HL-60 (cell line): Measurements from ENCODE around the gene ERBB4.

Experiments used
- DNase-seq, 2 experiments: peaks; one replicate each; pipeline ENCODE4 v3.0.0-alpha.2; 2010 to 2020; ENCODE audit warnings: low read depth in 1 of 2, low spot score in 1 of 2
- H3K27ac ChIP-seq: fragments of 250-450 bp; sonication (Bioruptor Pico); replicated peaks from 2 replicates; pipeline ENCODE4 v1.5.1; 2020; ENCODE audit warnings: mild to moderate bottlenecking, moderate library complexity
- H3K27me3 ChIP-seq: fragments of 250-450 bp; sonication (Bioruptor Pico); 2 replicates; pipeline ENCODE4 v1.5.1; 2021; ENCODE audit warnings: mild to moderate bottlenecking, moderate library complexity; ENCODE audit not compliant: insufficient read depth, poor library complexity, severe bottlenecking
- H3K4me3 ChIP-seq: replicated peaks from 2 replicates; pipeline ENCODE4 v1.5.1; 2011; ENCODE audit warnings: mild to moderate bottlenecking, control low read depth, low read length; ENCODE audit not compliant: insufficient read depth
- GABPA ChIP-seq: IDR thresholded peaks from 2 replicates; pipeline ENCODE4 v1.6.1; 2012; ENCODE audit warnings: low read depth
- POLR2AphosphoS5 ChIP-seq: IDR thresholded peaks from 2 replicates; pipeline ENCODE4 v1.6.1; 2012; ENCODE audit warnings: low read depth
- SPI1 ChIP-seq: IDR thresholded peaks from 2 replicates; pipeline ENCODE4 v1.6.1; 2012; ENCODE audit warnings: low read depth, mild to moderate bottlenecking, borderline replicate concordance
- TF ChIP-seq, protein P1 (sequence below): IDR thresholded peaks from 2 replicates; pipeline ENCODE4 v1.6.1; 2012; ENCODE audit warnings: low read depth; ENCODE audit not compliant: insufficient replicate concordance
- TF ChIP-seq, protein P2 (sequence below): IDR thresholded peaks from one replicate; pipeline ENCODE4 v1.5.1; 2011; ENCODE audit warnings: low read length, control low read depth, inconsistent platforms; ENCODE audit not compliant: insufficient read depth

The ERBB4 gene

DNA sequence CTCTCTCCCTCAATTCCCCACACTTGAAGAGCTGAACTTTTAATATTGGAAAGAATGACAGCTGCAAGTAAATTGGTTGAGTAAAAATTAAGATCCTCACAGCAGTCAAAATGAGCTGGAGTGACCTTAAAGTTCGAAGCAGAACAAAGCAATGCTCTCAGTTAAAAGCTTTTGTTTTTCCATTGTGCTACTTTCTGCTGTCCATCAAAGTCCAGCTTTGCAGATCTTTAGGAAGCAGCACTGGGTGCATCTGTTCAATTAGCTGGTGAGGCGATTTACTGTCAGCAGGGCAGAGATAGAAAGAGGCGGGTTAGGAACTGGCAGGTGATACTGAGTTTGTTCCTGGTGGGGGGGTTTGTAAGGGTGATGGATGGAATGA, 1147.4 kb downstream of the ERBB4 start:
- H3K4me3 ChIP-seq, result no peak overlapping the region
- TF ChIP-seq, protein P1, sequence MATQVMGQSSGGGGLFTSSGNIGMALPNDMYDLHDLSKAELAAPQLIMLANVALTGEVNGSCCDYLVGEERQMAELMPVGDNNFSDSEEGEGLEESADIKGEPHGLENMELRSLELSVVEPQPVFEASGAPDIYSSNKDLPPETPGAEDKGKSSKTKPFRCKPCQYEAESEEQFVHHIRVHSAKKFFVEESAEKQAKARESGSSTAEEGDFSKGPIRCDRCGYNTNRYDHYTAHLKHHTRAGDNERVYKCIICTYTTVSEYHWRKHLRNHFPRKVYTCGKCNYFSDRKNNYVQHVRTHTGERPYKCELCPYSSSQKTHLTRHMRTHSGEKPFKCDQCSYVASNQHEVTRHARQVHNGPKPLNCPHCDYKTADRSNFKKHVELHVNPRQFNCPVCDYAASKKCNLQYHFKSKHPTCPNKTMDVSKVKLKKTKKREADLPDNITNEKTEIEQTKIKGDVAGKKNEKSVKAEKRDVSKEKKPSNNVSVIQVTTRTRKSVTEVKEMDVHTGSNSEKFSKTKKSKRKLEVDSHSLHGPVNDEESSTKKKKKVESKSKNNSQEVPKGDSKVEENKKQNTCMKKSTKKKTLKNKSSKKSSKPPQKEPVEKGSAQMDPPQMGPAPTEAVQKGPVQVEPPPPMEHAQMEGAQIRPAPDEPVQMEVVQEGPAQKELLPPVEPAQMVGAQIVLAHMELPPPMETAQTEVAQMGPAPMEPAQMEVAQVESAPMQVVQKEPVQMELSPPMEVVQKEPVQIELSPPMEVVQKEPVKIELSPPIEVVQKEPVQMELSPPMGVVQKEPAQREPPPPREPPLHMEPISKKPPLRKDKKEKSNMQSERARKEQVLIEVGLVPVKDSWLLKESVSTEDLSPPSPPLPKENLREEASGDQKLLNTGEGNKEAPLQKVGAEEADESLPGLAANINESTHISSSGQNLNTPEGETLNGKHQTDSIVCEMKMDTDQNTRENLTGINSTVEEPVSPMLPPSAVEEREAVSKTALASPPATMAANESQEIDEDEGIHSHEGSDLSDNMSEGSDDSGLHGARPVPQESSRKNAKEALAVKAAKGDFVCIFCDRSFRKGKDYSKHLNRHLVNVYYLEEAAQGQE, result no peak
- TF ChIP-seq, protein P2, sequence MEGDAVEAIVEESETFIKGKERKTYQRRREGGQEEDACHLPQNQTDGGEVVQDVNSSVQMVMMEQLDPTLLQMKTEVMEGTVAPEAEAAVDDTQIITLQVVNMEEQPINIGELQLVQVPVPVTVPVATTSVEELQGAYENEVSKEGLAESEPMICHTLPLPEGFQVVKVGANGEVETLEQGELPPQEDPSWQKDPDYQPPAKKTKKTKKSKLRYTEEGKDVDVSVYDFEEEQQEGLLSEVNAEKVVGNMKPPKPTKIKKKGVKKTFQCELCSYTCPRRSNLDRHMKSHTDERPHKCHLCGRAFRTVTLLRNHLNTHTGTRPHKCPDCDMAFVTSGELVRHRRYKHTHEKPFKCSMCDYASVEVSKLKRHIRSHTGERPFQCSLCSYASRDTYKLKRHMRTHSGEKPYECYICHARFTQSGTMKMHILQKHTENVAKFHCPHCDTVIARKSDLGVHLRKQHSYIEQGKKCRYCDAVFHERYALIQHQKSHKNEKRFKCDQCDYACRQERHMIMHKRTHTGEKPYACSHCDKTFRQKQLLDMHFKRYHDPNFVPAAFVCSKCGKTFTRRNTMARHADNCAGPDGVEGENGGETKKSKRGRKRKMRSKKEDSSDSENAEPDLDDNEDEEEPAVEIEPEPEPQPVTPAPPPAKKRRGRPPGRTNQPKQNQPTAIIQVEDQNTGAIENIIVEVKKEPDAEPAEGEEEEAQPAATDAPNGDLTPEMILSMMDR, result no peak
- TF ChIP-seq GABPA (no peak), POLR2AphosphoS5 (no peak), SPI1 (no peak)
- no peaks in the 10 kb centered on the region for H3K27me3 ChIP-seq
- H3K27ac ChIP-seq, result no peak overlapping the region
- DNase-seq, result no peak

DNA sequence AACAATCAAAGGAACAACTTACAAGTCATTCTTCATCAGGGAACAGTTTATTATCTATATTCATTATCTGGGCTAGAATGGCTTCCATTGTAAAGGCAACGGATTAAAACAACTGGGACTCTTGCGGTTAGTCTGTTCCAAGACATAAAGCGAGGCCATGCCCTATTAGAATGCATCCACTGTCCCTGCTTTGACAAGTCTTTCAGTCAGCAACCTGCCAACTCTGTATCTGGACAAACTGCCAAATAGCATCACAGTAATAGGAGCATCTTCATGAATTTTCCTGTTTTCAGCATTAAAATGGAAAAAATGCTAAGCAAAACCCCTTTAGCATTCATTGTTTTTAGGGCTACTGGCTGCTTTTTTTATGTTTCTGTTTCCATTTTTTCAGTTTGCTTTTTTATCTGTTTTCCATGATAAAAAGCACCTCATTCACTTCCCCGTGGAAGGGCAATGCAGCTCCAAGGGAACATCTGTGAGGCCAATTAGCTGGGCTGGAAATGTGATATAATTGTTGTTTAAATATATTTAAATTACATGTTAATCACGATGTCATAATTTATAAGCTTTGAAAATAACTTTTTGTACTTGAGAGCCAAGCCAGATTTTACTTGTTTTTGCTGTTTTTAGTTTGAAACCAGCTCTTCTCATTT, 1147.9 kb downstream of the ERBB4 start:
- H3K27me3 ChIP-seq, result no peaks in the 10 kb centered on the region
- no peak for DNase-seq
- H3K4me3 ChIP-seq, result no peak overlapping the region
- H3K27ac ChIP-seq, result no peak overlapping the region
- TF ChIP-seq, protein P1, result no peak
- TF ChIP-seq GABPA, result no peak
- TF ChIP-seq, protein P2, result no peak
- no peak for TF ChIP-seq SPI1
- no peak for TF ChIP-seq POLR2AphosphoS5

DNA sequence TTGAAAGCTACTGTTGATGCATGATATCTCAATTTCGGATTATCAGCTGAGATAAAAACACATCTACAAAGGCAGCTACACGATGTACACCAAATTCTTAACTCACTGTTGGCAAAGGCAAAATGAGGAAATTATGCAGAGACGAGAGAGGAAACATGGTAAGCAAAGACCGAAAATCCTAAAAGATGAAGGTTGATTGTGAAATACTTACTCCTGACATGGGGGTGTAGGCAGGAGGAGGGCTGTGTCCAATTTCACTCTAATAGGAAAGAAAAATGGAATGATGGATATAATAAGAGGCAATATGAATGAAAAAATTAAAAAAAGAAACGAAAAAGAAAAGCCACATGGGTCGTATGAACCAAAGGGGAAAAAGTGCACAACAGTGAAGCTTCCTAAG, 1150.9 kb downstream of the ERBB4 start:
- no peak for TF ChIP-seq GABPA
- TF ChIP-seq, protein P1, result no peak
- TF ChIP-seq SPI1, result no peak
- TF ChIP-seq, protein P2, result no peak
- no peak for TF ChIP-seq POLR2AphosphoS5
- Histone ChIP-seq H3K27me3 (no peaks in the 10 kb centered on the region), H3K27ac (no peak overlapping the region), H3K4me3 (no peak overlapping the region)
- DNase-seq, result no peak
